MCF 10A (cell line): ENCODE results near the gene LDLRAD4. TPM values are rescaled to one million over a fixed set of nuclear protein-coding genes. Genes with fewer than 3 reads are reported as not detected.

Source experiments
- BruUV-seq: library from RNA; stranded (reverse); fragments of 400-500 nt; replicated peaks from 2 replicates; lab custom pipeline; 2021; lab: Mats Ljungman, UMichigan
- CTCF ChIA-PET: fragments of 300-600 bp; sonication (Branson Sonifier 250); formaldehyde crosslinking; extraction: SDS; loops from one replicate; lab custom pipeline; 2021; ENCODE audit warnings: antibody characterized with exemption, inconsistent platforms; lab: Yijun Ruan, JAX
- POLR2A ChIA-PET: fragments of 300-600, 350-650 bp; sonication (Branson Sonifier 250); formaldehyde crosslinking; extraction: SDS; loops from one replicate; lab custom pipeline; 2020; ENCODE audit warnings: antibody characterized with exemption, inconsistent platforms; lab: Yijun Ruan, JAX
- DNase-seq: peaks from one replicate; pipeline ENCODE4 v3.0.0-alpha.2; 2018; ENCODE audit not compliant: unreplicated experiment
- H3K27ac Mint-ChIP-seq: one replicate; pipeline ENCODE4 v1.8.0; 2022; ENCODE audit warnings: mild to moderate bottlenecking, low read depth, mixed read lengths; ENCODE audit not compliant: unreplicated experiment
- H3K27me3 Mint-ChIP-seq: one replicate; pipeline ENCODE4 v1.8.0; 2022; ENCODE audit warnings: mixed read lengths; ENCODE audit not compliant: insufficient read depth, unreplicated experiment
- H3K36me3 Mint-ChIP-seq: one replicate; pipeline ENCODE4 v1.8.0; 2022; ENCODE audit warnings: mild to moderate bottlenecking, moderate library complexity, mixed read lengths; ENCODE audit not compliant: insufficient read depth, unreplicated experiment
- H3K4me1 Mint-ChIP-seq: one replicate; pipeline ENCODE4 v1.8.0; 2022; ENCODE audit warnings: mixed read lengths; ENCODE audit not compliant: insufficient read depth, unreplicated experiment
- H3K4me3 Mint-ChIP-seq: one replicate; pipeline ENCODE4 v1.8.0; 2022; ENCODE audit warnings: mild to moderate bottlenecking, moderate library complexity, mixed read lengths; ENCODE audit not compliant: unreplicated experiment
- H3K9me3 Mint-ChIP-seq: one replicate; pipeline ENCODE4 v1.8.0; 2022; ENCODE audit warnings: mixed read lengths; ENCODE audit not compliant: unreplicated experiment
- intact Hi-C: fragments of 100-400 bp; cut with micrococcal nuclease; formaldehyde crosslinking; loops from 2 replicates; pipeline ENCODE4 v1.14.1; 2022
- total RNA-seq: library from RNA; stranded (reverse); gene quantifications from 2 replicates; pipeline ENCODE4 v1.2.3, GENCODE V29; 2022
- TF ChIP-seq, protein P1 (sequence below): fragments of 200-600 bp; IDR thresholded peaks from one replicate; pipeline ENCODE4 v1.8.0; 2022; ENCODE audit warnings: antibody characterized with exemption, mild to moderate bottlenecking; ENCODE audit not compliant: unreplicated experiment

The LDLRAD4 gene
- total RNA-seq, 1 experiment from 2014 or later: not detected

DNA sequence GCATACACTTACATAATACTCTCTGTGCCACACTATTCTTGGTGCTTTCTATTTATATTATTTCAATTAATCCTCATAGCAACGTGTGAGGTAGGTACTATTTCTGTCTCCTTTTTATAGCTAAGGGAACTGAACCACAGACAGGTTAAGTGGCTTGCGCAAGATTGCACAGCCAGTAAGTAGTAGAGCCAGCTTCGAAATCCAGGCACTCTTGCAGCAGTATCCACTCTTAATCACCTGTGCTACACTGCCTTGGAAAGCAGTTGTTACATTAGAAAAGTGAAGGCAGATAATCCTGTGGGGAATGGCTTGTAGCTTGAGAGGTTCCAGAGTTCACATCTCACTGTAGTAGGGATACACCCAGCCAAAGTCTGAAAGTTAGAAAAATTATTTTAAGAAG lies 198.3 kb downstream of the LDLRAD4 start:
- TF ChIP-seq, protein P1, sequence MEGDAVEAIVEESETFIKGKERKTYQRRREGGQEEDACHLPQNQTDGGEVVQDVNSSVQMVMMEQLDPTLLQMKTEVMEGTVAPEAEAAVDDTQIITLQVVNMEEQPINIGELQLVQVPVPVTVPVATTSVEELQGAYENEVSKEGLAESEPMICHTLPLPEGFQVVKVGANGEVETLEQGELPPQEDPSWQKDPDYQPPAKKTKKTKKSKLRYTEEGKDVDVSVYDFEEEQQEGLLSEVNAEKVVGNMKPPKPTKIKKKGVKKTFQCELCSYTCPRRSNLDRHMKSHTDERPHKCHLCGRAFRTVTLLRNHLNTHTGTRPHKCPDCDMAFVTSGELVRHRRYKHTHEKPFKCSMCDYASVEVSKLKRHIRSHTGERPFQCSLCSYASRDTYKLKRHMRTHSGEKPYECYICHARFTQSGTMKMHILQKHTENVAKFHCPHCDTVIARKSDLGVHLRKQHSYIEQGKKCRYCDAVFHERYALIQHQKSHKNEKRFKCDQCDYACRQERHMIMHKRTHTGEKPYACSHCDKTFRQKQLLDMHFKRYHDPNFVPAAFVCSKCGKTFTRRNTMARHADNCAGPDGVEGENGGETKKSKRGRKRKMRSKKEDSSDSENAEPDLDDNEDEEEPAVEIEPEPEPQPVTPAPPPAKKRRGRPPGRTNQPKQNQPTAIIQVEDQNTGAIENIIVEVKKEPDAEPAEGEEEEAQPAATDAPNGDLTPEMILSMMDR: no peak
- BruUV-seq: no TSS peak
- no peaks in the 10 kb centered on the region for H3K4me1 Mint-ChIP-seq
- H3K4me3 Mint-ChIP-seq: no peak overlapping the region
- H3K27me3 Mint-ChIP-seq: no peaks in the 10 kb centered on the region
- peaks cover 18% of the 10 kb centered on the region for H3K9me3 Mint-ChIP-seq
- ChIA-PET POLR2A (no interaction called here), CTCF (no interaction called here)
- H3K27ac Mint-ChIP-seq: no peak overlapping the region
- intact Hi-C loops: no loop called here
- no peak for DNase-seq
- H3K36me3 Mint-ChIP-seq: no peaks in the 10 kb centered on the region

DNA sequence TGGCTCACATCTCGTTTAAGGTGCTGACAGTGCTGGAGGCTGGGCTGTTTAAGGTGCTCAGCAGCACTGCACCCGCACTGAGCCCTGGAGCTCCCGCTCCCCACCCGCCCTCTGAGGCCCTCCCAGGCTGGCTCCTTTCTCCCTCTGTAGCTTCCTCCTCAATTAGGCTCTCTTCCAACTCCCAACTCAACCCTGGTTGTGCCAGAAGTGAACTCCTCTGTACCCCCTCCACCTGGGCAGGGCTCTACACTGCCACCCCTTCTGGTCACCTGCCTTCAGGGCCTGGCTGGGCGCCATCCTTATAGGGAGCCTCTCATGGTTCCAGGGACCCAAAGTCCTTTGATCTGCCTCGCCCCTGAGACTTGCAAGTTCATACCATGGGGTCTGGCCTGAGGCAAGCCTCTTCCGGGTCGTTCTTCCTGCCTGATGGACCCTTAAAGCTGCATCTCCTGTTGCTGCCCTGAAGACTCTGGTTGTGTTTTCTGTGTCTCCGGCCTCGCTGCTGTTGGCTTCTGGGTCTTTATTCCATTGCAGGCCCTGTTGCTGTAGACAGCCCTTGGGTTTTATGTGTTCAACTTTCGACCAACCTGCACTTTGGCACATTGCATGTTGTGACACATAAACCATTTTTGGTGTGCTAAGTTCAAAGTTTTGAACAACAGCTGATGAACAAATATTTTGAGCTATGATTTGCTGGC lies 199.6 kb downstream of the LDLRAD4 start:
- Mint-ChIP-seq H3K4me1 (no peaks in the 10 kb centered on the region), H3K27ac (no peak overlapping the region), H3K4me3 (no peak overlapping the region), H3K27me3 (no peaks in the 10 kb centered on the region), H3K36me3 (no peaks in the 10 kb centered on the region), H3K9me3 (peaks cover 15% of the 10 kb centered on the region)
- no peak for DNase-seq
- intact Hi-C loops: no loop called here
- ChIA-PET POLR2A (interaction anchor here (0.7 kb wide), 1 partner anchor 32 kb away, joined by 3 read pairs; no protein-coding TSS in a partner anchor), CTCF (no interaction called here)
- no TSS peak for BruUV-seq
- TF ChIP-seq, protein P1: no peak

DNA sequence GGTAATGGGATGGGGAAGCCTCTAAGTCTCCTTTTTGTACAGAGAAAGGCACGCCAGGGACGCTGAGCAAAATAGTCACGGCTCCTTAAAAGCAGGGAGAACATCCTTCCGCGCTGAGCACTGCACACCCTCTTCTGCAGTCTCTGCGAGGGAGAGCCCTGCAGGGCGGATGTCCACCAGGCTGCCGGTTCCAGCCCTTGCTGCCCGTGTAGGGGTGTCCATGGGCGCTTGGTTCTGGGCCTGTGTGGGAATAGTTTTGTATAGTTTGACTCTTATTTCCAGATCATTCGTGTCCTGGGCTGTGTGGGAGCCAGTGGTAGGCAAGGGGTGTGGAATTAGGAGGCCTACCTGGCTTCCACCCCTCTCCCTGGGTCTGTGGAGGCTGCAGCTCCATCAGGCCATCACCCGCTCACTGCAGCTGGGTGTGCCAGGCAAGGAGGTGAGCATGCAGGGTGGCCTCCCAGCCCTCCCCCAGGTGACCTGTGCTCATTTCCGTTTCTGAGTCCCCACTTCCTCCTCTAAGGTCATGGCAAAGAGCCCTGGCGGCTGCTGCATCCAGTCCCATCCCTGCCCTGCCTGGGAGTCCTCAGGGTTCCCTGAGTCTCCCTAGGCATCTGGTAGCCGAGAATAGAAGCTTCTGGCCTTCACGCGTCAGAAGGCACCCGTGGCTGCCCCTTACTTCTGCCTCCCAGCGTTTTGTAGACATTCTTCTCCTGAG lies 202.6 kb downstream of the LDLRAD4 start:
- TF ChIP-seq, protein P1: no peak
- ChIA-PET POLR2A (no interaction called here), CTCF (no interaction called here)
- no TSS peak for BruUV-seq
- H3K9me3 Mint-ChIP-seq: peaks cover 19% of the 10 kb centered on the region
- no peaks in the 10 kb centered on the region for H3K36me3 Mint-ChIP-seq
- no peak overlapping the region for H3K27ac Mint-ChIP-seq
- H3K27me3 Mint-ChIP-seq: no peaks in the 10 kb centered on the region
- DNase-seq: no peak
- no peaks in the 10 kb centered on the region for H3K4me1 Mint-ChIP-seq
- no peak overlapping the region for H3K4me3 Mint-ChIP-seq
- intact Hi-C loops: no loop called here

DNA sequence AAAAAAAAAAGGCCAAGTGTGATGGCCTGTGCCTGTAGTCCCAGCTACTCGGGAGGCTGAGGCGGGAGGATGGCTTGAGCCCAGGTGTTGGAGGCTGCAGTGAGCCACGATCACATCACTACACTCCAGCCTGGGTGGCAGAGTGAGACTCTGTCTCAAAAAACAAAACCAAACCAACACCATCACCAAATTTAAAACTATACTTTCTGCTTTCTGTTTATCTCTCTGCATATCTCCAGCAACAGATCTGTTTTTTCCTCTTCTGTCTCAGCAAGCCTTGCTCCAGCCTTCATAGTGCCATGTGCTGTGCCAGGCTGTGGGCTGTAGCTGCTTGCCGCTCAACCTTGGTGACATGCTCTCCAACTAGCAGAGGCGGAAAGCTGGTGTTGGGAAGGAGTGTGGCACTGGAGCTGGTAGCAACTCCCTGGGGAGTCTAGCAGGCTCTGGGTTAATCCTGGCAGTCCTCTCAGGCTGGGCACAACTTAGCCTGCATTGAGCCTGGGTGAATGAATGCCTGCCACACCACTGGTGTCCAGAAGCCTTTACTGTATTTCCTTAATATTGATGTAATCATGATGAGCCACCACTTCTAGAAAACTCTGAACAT lies 204.1 kb downstream of the LDLRAD4 start:
- POLR2A ChIA-PET: no interaction called here
- no TSS peak for BruUV-seq
- CTCF ChIA-PET: interaction anchor here (0.6 to 0.7 kb wide), 2 partner anchors 176 to 261 kb away, joined by 3 read pairs; no protein-coding TSS in a partner anchor

More for the DNA sequence above, 204.1 kb downstream of the LDLRAD4 start:
- TF ChIP-seq, protein P1: no peak
- peaks cover 21% of the 10 kb centered on the region for H3K9me3 Mint-ChIP-seq
- H3K27ac Mint-ChIP-seq: no peak overlapping the region
- no peaks in the 10 kb centered on the region for H3K27me3 Mint-ChIP-seq
- no peak for DNase-seq
- H3K4me3 Mint-ChIP-seq: no peak overlapping the region
- H3K36me3 Mint-ChIP-seq: no peaks in the 10 kb centered on the region
- intact Hi-C loops: no loop called here
- no peaks in the 10 kb centered on the region for H3K4me1 Mint-ChIP-seq
